ENCODE data around the gene GAPDH.

DNA sequence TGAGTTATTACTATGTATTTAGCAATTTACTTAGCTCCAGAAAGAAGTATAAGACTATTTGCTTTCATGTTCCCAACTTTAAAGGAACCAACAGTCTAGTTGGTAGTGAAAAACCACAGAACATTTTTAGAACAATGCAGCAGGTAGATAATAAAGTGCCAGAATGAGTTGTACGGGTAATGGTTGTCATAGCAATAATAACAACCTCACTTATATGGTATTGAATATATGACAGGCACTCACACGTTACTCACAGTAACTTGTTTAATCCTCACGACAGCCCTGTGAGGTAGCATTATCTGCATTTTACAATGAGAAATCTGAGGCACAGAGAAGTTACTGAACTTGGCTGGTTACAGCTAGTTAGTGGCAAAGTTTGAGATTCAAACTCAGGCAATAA lies 10.6 kb upstream of the GAPDH start:
- TF ChIP-seq ZNF274 (IDR thresholded peaks at IDR 0.05; ENCODE audit: low read depth, low read length) (no peak), YY1 (IDR thresholded peaks at IDR 0.05; ENCODE audit: insufficient read depth, insufficient read length) (no peak), SUZ12 (IDR thresholded peaks at IDR 0.05; ENCODE audit: extremely low read depth, insufficient read depth, insufficient read length) (no peak)

Data from NT2/D1 (cell line).